Colonic mucosa (tissue), 4 donors: ENCODE results near the gene GALNT17. TPM values are rescaled to one million over a fixed set of nuclear protein-coding genes. Genes with fewer than 3 reads are reported as not detected.

ENCODE experiments used
- DNase-seq: peaks from one replicate; pipeline ENCODE4 v3.0.0-alpha.2; 2020
- H3K27ac ChIP-seq: fragments of 200-600 bp; one replicate; pipeline ENCODE4 v1.8.0; 2021
- H3K27me3 ChIP-seq: fragments of 200-600 bp; one replicate; pipeline ENCODE4 v1.8.0; 2021
- H3K36me3 ChIP-seq: fragments of 200-600 bp; one replicate; pipeline ENCODE4 v1.8.0; 2021
- H3K4me1 ChIP-seq: fragments of 200-600 bp; one replicate; pipeline ENCODE4 v1.8.0; 2021; ENCODE audit warnings: mild to moderate bottlenecking
- H3K4me3 ChIP-seq: fragments of 200-600 bp; one replicate; pipeline ENCODE4 v1.8.0; 2021
- H3K9ac ChIP-seq, 2 donors: one replicate each; pipeline ENCODE4 v1.7.0; 2013; ENCODE audit warnings: control low read depth in 2 of 2, low read depth in 2 of 2, low read length in 2 of 2
- H3K9me3 ChIP-seq: fragments of 200-600 bp; one replicate; pipeline ENCODE4 v1.8.0; 2021
- intact Hi-C: fragments of 100-400 bp; cut with DNase I; formaldehyde crosslinking; loops from one replicate; pipeline ENCODE4 v1.14.1; 2022
- total RNA-seq, 2 donors: library from RNA; stranded (reverse); fragmentation: NEBNext Ultra II Directional in 1 of 2; extraction: Animal tissue kit (Norgen Biotek cat#: 25700) in 1 of 2; gene quantifications; one replicate each; pipeline ENCODE4 v1.2.1, GENCODE V29; 2021
- TF ChIP-seq, protein P1 (sequence below): fragments of 200-600 bp; IDR thresholded peaks from one replicate; pipeline ENCODE4 v1.8.0; 2022; ENCODE audit warnings: antibody characterized with exemption, mild to moderate bottlenecking
- donor health status: healthy.
- donor health status: DM: no; HTN: no; CAD: no.
- donor health status: DM: no; HTN: no; CAD: no.

Gene GALNT17
- total RNA-seq, 2 donors from 2014 or later, result 0.37 to 1.3 TPM

DNA sequence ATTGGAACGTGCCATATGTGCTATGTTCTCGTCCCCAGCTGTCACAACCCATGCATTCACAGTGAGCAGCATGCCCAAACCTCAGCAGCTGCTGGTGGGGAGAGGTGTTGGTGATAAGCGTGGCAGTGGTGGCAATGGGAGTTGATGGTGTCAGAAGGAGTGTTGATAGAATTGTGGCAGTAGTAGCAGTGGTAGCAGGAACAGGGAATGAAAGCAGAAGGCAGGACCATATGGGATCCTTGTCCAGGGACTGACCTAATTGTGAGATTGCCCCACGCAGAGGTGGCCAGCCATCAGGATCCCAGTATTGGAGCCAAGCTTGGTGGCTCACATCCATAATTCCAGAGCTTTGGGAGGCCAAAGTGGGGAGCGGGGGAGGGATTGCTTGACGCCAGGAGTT, 276.3 kb downstream of the GALNT17 start:
- intact Hi-C loops, result no loop called here
- Histone ChIP-seq H3K27ac (no peak overlapping the region), H3K9ac (no peak overlapping the region), H3K4me1 (no peaks in the 10 kb centered on the region), H3K4me3 (no peak overlapping the region), H3K27me3 (no peaks in the 10 kb centered on the region), H3K9me3 (no peaks in the 10 kb centered on the region), H3K36me3 (no peaks in the 10 kb centered on the region)
- TF ChIP-seq, protein P1, sequence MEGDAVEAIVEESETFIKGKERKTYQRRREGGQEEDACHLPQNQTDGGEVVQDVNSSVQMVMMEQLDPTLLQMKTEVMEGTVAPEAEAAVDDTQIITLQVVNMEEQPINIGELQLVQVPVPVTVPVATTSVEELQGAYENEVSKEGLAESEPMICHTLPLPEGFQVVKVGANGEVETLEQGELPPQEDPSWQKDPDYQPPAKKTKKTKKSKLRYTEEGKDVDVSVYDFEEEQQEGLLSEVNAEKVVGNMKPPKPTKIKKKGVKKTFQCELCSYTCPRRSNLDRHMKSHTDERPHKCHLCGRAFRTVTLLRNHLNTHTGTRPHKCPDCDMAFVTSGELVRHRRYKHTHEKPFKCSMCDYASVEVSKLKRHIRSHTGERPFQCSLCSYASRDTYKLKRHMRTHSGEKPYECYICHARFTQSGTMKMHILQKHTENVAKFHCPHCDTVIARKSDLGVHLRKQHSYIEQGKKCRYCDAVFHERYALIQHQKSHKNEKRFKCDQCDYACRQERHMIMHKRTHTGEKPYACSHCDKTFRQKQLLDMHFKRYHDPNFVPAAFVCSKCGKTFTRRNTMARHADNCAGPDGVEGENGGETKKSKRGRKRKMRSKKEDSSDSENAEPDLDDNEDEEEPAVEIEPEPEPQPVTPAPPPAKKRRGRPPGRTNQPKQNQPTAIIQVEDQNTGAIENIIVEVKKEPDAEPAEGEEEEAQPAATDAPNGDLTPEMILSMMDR, result no peak
- no peak for DNase-seq

DNA sequence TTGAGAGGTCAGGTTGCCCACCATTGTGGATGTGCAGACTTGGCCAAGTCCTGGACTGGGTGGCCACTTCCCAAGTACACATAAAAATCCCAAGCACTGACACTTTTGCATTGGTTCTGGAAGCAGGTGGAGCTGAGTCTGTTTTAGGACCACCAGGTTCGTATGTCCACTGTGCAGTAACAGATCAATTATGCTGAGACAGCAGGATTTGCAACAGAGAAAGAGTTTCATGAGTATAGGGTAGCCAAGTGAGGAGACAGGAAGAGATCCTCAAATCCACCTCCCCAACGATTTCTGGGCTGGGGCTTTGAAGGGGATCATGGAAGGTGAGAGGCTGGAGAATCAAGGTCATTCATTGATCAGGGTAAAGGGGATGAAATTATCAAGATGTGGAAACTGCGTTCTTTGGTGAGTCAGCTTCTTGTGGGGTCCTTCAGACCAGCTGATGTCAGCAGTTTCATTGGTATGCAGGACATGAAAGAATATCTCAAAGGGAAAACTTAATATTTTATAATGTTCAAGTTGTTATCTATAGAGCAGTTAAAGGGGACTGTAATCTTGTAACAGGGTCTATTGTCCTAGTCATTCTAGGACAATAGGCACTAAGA, 277.7 kb downstream of the GALNT17 start:
- Histone ChIP-seq H3K27ac (no peak overlapping the region), H3K9me3 (no peaks in the 10 kb centered on the region), H3K4me1 (no peaks in the 10 kb centered on the region), H3K9ac (no peak overlapping the region), H3K27me3 (no peaks in the 10 kb centered on the region), H3K36me3 (no peaks in the 10 kb centered on the region), H3K4me3 (no peak overlapping the region)
- TF ChIP-seq, protein P1, result no peak
- intact Hi-C loops, result no loop called here
- DNase-seq, result no peak

DNA sequence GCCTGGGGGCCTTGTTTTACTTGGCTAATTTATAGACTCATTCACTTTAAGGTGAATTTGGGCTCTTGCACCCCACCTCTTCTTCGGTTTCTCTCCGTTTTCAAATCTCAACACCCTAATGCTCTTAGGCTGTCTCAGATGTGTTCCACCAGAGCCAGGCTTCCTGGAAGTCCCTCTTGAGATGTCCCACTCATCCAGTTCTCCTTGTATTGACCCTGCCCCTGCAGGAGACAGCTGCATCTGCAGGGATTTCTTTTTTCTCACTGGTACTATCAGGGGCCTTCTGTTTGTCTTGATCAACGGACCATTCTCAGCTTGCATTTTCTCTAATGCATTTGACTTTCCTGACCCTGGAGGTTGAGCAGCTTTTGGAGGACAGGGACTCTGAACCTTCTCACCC, 279.5 kb downstream of the GALNT17 start:
- Histone ChIP-seq H3K4me1 (no peaks in the 10 kb centered on the region), H3K9me3 (no peaks in the 10 kb centered on the region), H3K9ac (no peak overlapping the region), H3K27me3 (no peaks in the 10 kb centered on the region), H3K36me3 (no peaks in the 10 kb centered on the region), H3K4me3 (no peak overlapping the region), H3K27ac (no peak overlapping the region)
- intact Hi-C loops, result no loop called here
- TF ChIP-seq, protein P1, result no peak
- no peak for DNase-seq

DNA sequence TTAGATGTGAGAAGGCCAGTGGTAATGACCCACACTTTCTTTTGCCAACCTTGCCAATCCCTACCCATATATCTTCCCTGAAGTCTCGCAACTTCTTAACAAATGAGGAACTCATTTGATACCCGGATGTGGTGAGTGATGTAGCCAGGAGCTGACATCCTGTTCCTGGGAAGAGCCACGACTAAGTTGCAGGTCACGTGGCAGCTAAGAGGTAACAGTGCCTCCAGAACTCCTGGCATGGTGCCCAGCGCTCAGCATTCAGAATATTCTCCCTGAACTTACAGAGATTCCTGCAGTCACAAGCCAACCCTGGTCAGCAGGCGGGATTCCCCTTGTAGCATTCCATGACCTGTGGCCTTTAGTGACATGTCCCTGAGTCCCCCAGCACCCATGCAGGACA, 282.5 kb downstream of the GALNT17 start:
- no peak for DNase-seq

DNA sequence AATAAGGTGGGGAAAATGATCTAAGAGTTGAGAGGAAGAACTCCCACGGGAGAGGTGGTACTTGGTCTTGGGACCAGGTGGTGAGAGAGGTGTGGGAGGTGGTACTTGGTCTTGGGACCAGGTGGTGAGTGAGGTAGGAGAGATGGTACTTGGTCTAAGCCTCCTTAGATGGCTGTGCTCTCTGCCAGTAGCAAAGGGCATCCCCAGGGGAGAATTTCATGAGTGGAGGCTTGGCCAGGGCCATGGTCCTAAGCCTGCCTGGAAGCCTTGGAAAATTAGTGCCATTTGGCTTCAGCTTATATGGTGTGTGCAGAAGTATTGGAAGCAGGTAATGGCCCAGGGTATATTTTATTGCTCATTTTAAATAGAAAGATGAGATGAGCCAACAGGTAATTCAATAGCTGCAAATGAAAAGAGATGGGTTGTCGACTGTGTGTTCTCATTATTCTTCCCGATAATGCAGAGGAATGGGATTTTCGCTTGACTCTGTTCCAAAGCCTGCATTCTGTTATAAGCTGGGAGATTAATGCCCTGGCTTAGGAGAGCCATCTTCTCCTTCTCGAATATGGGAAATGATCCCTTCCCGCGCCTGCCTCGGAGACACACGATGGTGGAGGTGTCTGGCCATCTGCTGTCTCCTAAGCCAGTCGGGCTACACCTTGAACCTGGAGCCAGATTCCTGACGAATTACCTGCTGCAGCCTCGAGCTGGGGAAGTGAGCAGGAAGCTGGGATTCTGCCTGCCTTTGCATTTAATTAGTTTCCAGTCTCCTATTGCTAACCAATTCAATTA, 287.8 kb downstream of the GALNT17 start:
- H3K27me3 ChIP-seq, result no peaks in the 10 kb centered on the region
- H3K9me3 ChIP-seq, result no peaks in the 10 kb centered on the region
- no peak for DNase-seq
- H3K4me3 ChIP-seq, result no peak overlapping the region
- H3K4me1 ChIP-seq, result no peaks in the 10 kb centered on the region
- intact Hi-C loops, result no loop called here
- no peak overlapping the region for H3K9ac ChIP-seq
- no peaks in the 10 kb centered on the region for H3K36me3 ChIP-seq
- H3K27ac ChIP-seq, result no peak overlapping the region
- TF ChIP-seq, protein P1, result no peak

More for the DNA sequence above, 282.5 kb downstream of the GALNT17 start:
- Histone ChIP-seq H3K9me3 (no peaks in the 10 kb centered on the region), H3K4me3 (no peak overlapping the region), H3K27ac (no peak overlapping the region), H3K4me1 (no peaks in the 10 kb centered on the region), H3K27me3 (no peaks in the 10 kb centered on the region), H3K9ac (no peak overlapping the region), H3K36me3 (no peaks in the 10 kb centered on the region)
- TF ChIP-seq, protein P1, result no peak
- intact Hi-C loops, result no loop called here
